OCI-LY1 (cell line): ENCODE results near the gene ADAMTS8.

Experiments
- H2AFZ ChIP-seq: fragments of 200-600 bp; sonication (generic), shearing (Covaris generic); 2 replicates; pipeline ENCODE4 v1.6.0; 2014; ENCODE audit warnings: antibody characterized with exemption, mild to moderate bottlenecking, low read length
- H3F3A ChIP-seq: fragments of 200-600 bp; sonication (generic), shearing (Covaris generic); 2 replicates; pipeline ENCODE4 v1.6.0; 2014; ENCODE audit warnings: mild to moderate bottlenecking, antibody characterized with exemption, low read length, moderate library complexity; ENCODE audit not compliant: insufficient read depth
- H3K27ac ChIP-seq: fragments of 200-600 bp; sonication (generic); 2 replicates; pipeline ENCODE4 v1.5.1; 2014; ENCODE audit warnings: low read length, mixed run types, mild to moderate bottlenecking, low read depth; ENCODE audit not compliant: poor library complexity, severe bottlenecking
- H3K27me3 ChIP-seq: fragments of 200-600 bp; sonication (generic); 2 replicates; pipeline ENCODE4 v1.6.0; 2014; ENCODE audit warnings: antibody characterized with exemption, mild to moderate bottlenecking, low read length, moderate library complexity; ENCODE audit not compliant: insufficient read depth
- H3K36me3 ChIP-seq: fragments of 200-600 bp; sonication (generic); 2 replicates; pipeline ENCODE4 v1.6.1; 2014; ENCODE audit warnings: mild to moderate bottlenecking, antibody characterized with exemption, low read length, moderate library complexity, mixed read lengths; ENCODE audit not compliant: insufficient read depth
- H3K4me1 ChIP-seq: fragments of 200-600 bp; sonication (generic); 2 replicates; pipeline ENCODE4 v1.5.1; 2014; ENCODE audit warnings: mild to moderate bottlenecking, low read length, moderate library complexity; ENCODE audit not compliant: insufficient read depth, severe bottlenecking
- H3K4me2 ChIP-seq: fragments of 200-600 bp; sonication (generic), shearing (Covaris generic); 2 replicates; pipeline ENCODE4 v1.6.1; 2014; ENCODE audit warnings: low read length
- H3K4me3 ChIP-seq: fragments of 200-600 bp; sonication (generic); 2 replicates; pipeline ENCODE4 v1.5.1; 2014; ENCODE audit warnings: low read length, low read depth, mild to moderate bottlenecking, mixed read lengths; ENCODE audit not compliant: poor library complexity, severe bottlenecking
- H3K79me2 ChIP-seq: fragments of 200-600 bp; shearing (Covaris generic); 2 replicates; pipeline ENCODE4 v1.6.1; 2016; ENCODE audit warnings: mixed run types, low read length, mixed read lengths; ENCODE audit not compliant: insufficient read depth
- H3K9ac ChIP-seq: fragments of 200-600 bp; sonication (generic), shearing (Covaris generic); 2 replicates; pipeline ENCODE4 v1.6.1; 2014; ENCODE audit warnings: mild to moderate bottlenecking, low read length, mixed read lengths
- H3K9me2 ChIP-seq: fragments of 200-600 bp; sonication (generic), shearing (Covaris generic); 2 replicates; pipeline ENCODE4 v1.6.1; 2014; ENCODE audit warnings: low read depth, mild to moderate bottlenecking, low read length, mixed read lengths
- H3K9me3 ChIP-seq: fragments of 200-600 bp; shearing (Covaris generic); 2 replicates; pipeline ENCODE4 v1.6.1; 2014; ENCODE audit warnings: low read length, mixed read lengths
- H4K20me1 ChIP-seq: fragments of 200-600 bp; sonication (generic), shearing (Covaris generic); 2 replicates; pipeline ENCODE4 v1.6.0; 2016; ENCODE audit warnings: mild to moderate bottlenecking, low read length; ENCODE audit not compliant: insufficient read depth
- EZH2 ChIP-seq: fragments of 200-600 bp; sonication (generic), shearing (Covaris generic); IDR thresholded peaks from 2 replicates; pipeline ENCODE4 v1.8.0; 2017; ENCODE audit warnings: borderline replicate concordance, mixed run types, mild to moderate bottlenecking, antibody characterized with exemption, low read length, moderate library complexity, mixed read lengths
- TF ChIP-seq, protein P1 (sequence below): fragments of 200-600 bp; sonication (generic), shearing (Covaris generic); IDR thresholded peaks from 2 replicates; pipeline ENCODE4 v1.5.1; 2017; ENCODE audit warnings: mild to moderate bottlenecking, antibody characterized with exemption, low read length, moderate library complexity, mixed read lengths

ADAMTS8 gene

DNA sequence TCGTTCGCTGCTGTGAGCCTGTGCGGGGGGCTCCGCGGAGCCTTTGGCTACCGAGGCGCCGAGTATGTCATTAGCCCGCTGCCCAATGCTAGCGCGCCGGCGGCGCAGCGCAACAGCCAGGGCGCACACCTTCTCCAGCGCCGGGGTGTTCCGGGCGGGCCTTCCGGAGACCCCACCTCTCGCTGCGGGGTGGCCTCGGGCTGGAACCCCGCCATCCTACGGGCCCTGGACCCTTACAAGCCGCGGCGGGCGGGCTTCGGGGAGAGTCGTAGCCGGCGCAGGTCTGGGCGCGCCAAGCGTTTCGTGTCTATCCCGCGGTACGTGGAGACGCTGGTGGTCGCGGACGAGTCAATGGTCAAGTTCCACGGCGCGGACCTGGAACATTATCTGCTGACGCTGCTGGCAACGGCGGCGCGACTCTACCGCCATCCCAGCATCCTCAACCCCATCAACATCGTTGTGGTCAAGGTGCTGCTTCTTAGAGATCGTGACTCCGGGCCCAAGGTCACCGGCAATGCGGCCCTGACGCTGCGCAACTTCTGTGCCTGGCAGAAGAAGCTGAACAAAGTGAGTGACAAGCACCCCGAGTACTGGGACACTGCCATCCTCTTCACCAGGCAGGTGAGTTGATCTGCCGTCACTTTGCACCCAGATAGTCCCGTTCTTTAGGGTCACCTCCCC, 21.0 kb upstream of the ADAMTS8 start:
- Histone ChIP-seq H3K4me1 (no peaks in the 10 kb centered on the region), H3F3A (no peaks in the 10 kb centered on the region), H3K36me3 (no peaks in the 10 kb centered on the region), H3K27me3 (no peaks in the 10 kb centered on the region), H2AFZ (no peak overlapping the region), H3K9me2 (no peaks in the 10 kb centered on the region), H4K20me1 (no peaks in the 10 kb centered on the region), H3K79me2 (no peaks in the 10 kb centered on the region), H3K9me3 (no peaks in the 10 kb centered on the region), H3K9ac (no peak overlapping the region), H3K4me3 (no peak overlapping the region), H3K27ac (no peak overlapping the region), H3K4me2 (no peak overlapping the region)
- TF ChIP-seq EZH2: no peak
- TF ChIP-seq, protein P1, sequence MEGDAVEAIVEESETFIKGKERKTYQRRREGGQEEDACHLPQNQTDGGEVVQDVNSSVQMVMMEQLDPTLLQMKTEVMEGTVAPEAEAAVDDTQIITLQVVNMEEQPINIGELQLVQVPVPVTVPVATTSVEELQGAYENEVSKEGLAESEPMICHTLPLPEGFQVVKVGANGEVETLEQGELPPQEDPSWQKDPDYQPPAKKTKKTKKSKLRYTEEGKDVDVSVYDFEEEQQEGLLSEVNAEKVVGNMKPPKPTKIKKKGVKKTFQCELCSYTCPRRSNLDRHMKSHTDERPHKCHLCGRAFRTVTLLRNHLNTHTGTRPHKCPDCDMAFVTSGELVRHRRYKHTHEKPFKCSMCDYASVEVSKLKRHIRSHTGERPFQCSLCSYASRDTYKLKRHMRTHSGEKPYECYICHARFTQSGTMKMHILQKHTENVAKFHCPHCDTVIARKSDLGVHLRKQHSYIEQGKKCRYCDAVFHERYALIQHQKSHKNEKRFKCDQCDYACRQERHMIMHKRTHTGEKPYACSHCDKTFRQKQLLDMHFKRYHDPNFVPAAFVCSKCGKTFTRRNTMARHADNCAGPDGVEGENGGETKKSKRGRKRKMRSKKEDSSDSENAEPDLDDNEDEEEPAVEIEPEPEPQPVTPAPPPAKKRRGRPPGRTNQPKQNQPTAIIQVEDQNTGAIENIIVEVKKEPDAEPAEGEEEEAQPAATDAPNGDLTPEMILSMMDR: no peak

DNA sequence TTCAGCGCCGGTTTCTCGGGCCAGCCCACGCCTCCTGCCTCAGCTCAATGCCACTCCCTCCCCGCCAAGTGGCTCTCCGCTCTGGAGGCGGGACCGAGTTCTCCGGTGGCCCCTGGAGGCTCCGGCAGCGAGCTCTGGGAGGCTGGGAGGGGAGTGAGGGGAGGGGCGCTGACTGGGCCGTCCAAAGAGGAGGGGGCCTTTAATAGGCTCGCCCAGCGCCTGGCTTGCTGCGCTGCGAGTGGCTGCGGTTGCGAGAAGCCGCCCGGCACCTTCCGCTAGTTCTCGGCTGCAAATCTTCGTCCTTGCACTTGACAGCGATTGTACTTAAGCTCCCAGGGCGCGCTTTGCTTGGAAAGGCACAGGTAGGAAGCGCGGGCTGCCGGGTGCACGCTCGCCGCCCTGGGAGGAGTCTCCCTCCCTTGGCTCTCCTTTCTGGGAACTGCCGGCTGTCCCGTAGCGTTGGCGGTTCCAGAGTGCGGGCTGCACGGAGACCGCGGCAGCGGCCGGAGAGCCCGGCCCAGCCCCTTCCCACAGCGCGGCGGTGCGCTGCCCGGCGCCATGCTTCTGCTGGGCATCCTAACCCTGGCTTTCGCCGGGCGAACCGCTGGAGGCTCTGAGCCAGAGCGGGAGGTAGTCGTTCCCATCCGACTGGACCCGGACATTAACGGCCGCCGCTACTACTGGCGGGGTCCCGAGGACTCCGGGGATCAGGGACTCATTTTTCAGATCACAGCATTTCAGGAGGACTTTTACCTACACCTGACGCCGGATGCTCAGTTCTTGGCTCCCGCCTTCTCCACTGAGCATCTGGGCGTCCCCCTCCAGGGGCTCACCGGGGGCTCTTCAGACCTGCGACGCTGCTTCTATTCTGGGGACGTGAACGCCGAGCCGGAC, 20.3 kb upstream of the ADAMTS8 start, which contains the start of gene ADAMTS15:
Gene ADAMTS15, plus strand, starts transcription at position 230 of the 894 bp plus-strand sequence. Its CDS starts 329 bp downstream, at position 559.
- Histone ChIP-seq H3K27ac (no peak within 1 kb of the TSS), H3K9ac (no peak within 1 kb of the TSS)

DNA sequence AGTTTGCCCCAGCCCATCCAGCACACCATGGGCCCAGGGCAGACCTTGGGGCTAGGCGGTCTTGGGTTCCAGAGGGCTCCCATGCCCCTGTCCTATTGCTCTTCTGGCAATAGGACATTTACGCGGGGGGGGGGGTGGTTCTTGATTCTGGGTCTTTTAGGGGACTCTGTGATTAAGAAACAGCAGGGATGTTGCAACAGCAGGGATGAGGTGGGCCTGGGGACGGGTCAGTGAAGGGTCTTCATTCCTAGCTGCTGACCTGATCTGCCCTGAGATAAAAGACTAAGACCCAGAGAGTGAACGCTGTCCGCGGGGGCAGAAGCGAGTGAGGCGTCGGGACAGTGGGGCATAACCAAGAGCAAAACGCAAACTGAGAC, 19.6 kb upstream of the ADAMTS8 start:
- Histone ChIP-seq H3K4me1 (no peaks in the 10 kb centered on the region), H3K9me3 (no peaks in the 10 kb centered on the region), H3K9ac (no peak overlapping the region), H3K4me2 (no peak overlapping the region), H3K9me2 (no peaks in the 10 kb centered on the region), H3K4me3 (no peak overlapping the region), H3F3A (no peaks in the 10 kb centered on the region), H4K20me1 (no peaks in the 10 kb centered on the region), H3K27ac (no peak overlapping the region), H2AFZ (no peak overlapping the region), H3K79me2 (no peaks in the 10 kb centered on the region), H3K36me3 (no peaks in the 10 kb centered on the region), H3K27me3 (no peaks in the 10 kb centered on the region)
- no peak for TF ChIP-seq EZH2
- TF ChIP-seq, protein P1: no peak

More for the DNA sequence above, 20.3 kb upstream of the ADAMTS8 start, which contains the start of gene ADAMTS15:
- H3K27me3 ChIP-seq: no peaks in the 10 kb centered on the region
- H3K9me3 ChIP-seq: no peaks in the 10 kb centered on the region
- H3K4me3 ChIP-seq: no peak within 1 kb of the TSS
- no peaks in the 10 kb centered on the region for H3K4me1 ChIP-seq
- H3K79me2 ChIP-seq: no peaks in the 10 kb centered on the region
- H3K9me2 ChIP-seq: no peaks in the 10 kb centered on the region
- TF ChIP-seq, protein P1: no peak
- TF ChIP-seq EZH2: no peak
- no peaks in the 10 kb centered on the region for H4K20me1 ChIP-seq
- H3K36me3 ChIP-seq: no peaks in the 10 kb centered on the region
- H3F3A ChIP-seq: no peaks in the 10 kb centered on the region
- H2AFZ ChIP-seq: no peak within 1 kb of the TSS
- no peak within 1 kb of the TSS for H3K4me2 ChIP-seq
